Omental fat pad (tissue), 4 donors: ENCODE results near the gene LNPEP. TPM values are rescaled to one million over a fixed set of nuclear protein-coding genes. Genes with fewer than 3 reads are reported as not detected.
A peak's percentile ranks its signal among the peaks of the same experiment; 100 is the strongest.

Source experiments
- ATAC-seq: fragments of 150-250 bp; one replicate; pipeline ENCODE4 v1.9.1; 2016; ENCODE audit warnings: mild to moderate bottlenecking, moderate library complexity; ENCODE audit not compliant: low FRiP score
- DNase-seq: peaks from one replicate; pipeline ENCODE4 v3.0.0-alpha.2; 2019; ENCODE audit warnings: low spot score
- CTCF ChIP-seq, 3 donors: fragments of 450-650 bp; IDR thresholded peaks; one replicate each; pipeline ENCODE4 v1.5.1; 2016 to 2017; ENCODE audit warnings: antibody characterized with exemption in 3 of 3, mild to moderate bottlenecking in 3 of 3, moderate library complexity in 2 of 3
- total RNA-seq, 4 donors: library from RNA; depleted of rRNA; stranded (reverse); fragments of >200 nt; gene quantifications; one replicate each; pipeline ENCODE4 v1.1.0, GENCODE V29; 2016

Gene LNPEP
- total RNA-seq, 4 donors from 2014 or later: 51.4 to 155 (median 62.8) TPM

DNA sequence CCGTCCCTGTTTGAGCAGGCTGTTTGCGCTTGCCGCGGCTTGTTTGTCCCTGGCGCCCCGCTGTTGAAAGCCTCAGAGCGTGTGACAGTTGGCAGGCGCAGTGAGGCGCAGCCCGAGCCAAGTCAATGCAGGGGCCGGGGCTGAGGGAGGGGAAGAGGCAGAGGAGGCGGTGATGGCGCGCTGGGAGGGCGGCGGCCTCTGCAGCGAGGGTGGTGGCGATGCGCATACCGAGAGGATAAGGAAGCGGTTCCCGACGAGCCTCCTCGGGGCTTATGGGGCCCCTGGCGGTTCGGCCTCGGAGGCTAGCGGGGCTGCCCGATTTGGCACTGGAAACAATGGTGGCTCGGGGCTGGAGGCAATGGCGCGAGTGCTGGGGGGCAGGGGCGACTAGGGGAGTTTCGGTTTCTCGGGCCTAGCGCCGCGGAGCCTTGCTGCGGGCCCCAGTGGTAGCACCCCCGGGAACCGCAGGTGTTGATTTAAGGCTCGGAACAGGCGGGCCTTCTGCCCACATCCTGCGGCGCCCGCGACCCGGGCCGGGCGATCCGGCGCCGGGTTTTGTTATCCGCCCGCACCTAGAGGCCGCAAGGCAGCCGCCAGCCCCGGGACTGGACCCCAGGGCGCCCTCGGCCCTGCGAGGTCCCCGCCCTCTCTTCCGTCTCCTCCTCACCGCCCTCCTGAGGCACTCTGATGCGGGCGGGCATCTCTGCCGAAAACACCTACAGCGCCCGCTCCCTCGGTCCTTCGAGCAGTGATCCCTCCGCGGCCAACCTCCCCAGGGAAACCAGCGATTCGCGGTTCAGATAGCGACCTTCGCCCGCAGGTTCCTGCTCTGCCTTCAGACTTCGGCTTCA, 947 bp upstream of the LNPEP start:
- TF ChIP-seq CTCF (IDR thresholded peaks at IDR 0.05): no peak
- ATAC-seq (peak; percentile 91), DNase-seq (peak; percentile 74)

DNA sequence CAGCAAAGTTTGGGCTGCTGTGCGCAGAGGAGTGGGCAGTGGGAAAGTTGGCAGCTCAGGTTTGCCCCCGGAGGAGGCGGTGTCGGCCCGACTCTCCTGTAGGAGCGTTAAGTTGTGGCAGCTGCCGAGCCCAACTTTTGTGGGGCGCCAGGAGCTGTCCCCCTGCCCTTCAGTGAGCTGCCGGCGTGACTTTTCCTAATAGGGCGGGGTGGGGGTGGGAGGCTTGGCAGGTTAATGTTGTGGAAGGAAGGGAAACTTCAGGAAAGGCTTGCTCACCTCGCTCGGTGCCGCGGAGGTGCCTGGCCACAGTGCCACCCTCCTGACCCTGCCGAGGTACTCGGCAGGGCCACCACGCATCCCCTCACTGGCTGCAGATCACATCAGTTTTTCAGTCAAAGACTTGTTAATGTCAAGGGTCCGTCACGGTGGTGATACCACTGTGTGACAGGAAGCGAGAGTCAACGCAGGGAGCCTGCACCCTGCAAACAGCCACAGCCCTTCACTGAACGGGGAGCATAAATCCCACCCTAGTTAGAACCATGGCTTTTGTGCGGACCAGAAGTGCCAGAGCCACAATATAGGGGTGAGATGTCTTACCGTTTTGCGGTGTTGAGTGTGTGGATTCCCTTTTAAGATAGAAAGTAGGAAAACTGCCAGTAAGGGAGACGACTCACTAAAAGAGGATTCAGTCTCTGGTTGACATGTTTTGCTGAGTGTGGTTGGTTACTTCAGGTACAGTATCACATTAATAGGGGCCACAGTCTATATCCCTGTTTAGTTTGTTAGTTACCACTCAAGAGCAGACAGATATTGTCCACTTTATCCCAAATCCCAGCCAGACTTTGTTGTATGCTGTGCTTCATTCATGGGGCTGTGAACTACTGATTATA, 796 bp downstream of the LNPEP start:
- no peak for DNase-seq
- TF ChIP-seq CTCF (IDR thresholded peaks at IDR 0.05): no peak
- peak; percentile 15 for ATAC-seq

GRCh38 chr5:96940586-96940985, 4.7 kb downstream of the LNPEP start:
- TF ChIP-seq CTCF (IDR thresholded peaks at IDR 0.05): no peak
- no peak for ATAC-seq
- no peak for DNase-seq

- no peak for TF ChIP-seq CTCF (IDR thresholded peaks at IDR 0.05)
- ATAC-seq (no peak), DNase-seq (no peak)
Measured at GRCh38 chr5:96941140-96941539, 5.3 kb downstream of the LNPEP start.

DNA sequence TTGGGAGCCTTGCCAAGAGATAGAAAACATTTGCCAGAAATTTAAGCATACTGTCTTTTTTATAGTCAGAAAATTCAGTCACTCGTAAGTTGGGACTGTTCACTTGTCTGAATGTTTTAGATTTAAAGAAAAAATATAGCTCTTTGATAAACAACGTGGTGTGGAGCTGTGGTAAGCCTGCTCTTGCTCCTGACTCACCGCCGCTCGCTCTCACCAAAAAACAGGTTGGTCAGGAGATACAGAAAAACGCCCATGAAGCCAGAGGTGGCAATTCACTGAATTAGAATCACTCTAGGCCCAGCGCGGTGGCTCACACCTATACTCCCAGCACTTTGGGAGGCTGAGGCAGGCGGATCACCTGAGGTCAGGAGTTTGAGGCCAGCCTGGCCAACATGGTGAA, 6.2 kb downstream of the LNPEP start:
- TF ChIP-seq CTCF (IDR thresholded peaks at IDR 0.05): no peak
- DNase-seq: no peak
- ATAC-seq: no peak

GRCh38 chr5:96942911-96943310, 7.0 kb downstream of the LNPEP start:
- ATAC-seq (no peak), DNase-seq (no peak)
- no peak for TF ChIP-seq CTCF (IDR thresholded peaks at IDR 0.05)
